HUDEP-2 (cell line): ENCODE measurements around the gene KIAA0232.
A peak's percentile ranks its signal among the peaks of the same experiment; 100 is the strongest.
"Not testable (repeated sequence)": the region's sequence is repeated elsewhere in the genome, so short reads cannot be mapped to it uniquely, and the experiment has no call there.

Experiments used
- DNase-seq, 76 experiments: peaks; one replicate each; lab custom pipeline; 2025; ENCODE audit not compliant: unreplicated experiment in 76 of 76; lab: John Stamatoyannopoulos, UW

Gene KIAA0232

DNA sequence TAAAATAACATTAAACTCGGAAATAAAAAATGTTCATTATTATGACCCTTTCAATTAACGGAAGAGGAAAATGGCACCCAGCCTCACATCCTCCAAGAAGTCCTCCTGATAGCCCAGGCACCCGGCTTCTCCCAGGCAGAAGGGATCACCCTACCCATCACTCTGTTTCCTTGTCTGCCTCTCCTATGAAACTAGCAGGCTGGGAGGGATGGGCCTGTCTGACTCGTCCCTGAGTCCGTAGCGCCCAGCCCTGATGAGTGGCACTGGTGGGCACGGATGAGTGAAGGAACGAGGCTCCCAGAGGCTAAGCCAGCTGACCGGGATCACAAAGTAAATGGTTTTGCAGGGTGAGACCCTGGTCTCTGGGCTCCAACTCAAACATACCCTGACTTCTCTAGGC is 28.6 kb upstream of the KIAA0232 start:
- DNase-seq, result no peak

- no peak for DNase-seq
Observed at GRCh38 chr4:6754481-6755087, 27.9 kb upstream of the KIAA0232 start.

DNA sequence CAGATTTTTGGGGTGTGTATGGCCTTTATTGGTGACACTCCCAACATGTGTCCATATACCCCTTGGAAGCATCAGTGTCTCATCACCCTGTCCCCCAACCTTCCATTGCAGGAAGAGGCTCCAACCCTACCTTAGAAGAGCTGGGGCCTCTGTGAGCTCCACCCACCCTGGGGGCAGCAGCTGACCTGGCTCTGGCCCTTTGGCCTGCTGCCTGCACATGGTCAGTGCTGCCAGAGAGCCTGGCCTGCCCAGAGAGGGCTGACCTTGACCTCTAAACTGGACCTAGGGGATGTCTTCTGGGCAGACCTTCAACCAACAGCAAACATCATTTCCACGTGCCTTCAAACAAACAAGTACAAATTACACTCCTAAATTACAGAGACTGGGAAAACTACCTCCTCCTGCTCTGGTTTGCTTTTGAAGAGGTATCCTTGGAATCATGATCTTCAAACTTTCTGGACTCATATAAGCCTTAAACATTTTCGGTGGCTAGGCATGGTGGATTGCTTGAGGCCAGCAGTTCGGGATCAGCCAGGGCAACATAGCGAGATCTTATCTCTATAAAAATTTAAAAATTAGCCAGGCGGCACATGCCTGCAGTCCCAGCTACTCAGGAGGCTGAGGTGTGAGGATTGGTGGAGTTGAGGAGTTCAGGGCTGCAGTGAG is 27.3 kb upstream of the KIAA0232 start:
- DNase-seq, result no peak

DNA sequence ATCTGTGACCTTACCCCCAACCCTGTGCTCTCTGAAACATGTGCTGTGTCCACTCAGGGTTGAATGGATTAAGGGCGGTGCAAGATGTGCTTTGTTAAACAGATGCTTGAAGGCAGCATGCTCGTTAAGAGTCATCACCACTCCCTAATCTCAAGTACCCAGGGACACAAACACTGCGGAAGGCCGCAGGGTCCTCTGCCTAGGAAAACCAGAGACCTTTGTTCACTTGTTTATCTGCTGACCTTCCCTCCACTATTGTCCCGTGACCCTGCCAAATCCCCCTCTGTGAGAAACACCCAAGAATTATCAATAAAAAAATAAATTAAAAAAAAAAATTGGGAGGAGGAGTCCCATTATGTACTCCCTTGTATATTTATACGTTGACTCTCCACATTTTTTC is 26.2 kb upstream of the KIAA0232 start:
- not testable (repeated sequence) for DNase-seq

GRCh38 chr4:6758728-6759127 is 23.8 kb upstream of the KIAA0232 start:
- DNase-seq, result no peak

DNA sequence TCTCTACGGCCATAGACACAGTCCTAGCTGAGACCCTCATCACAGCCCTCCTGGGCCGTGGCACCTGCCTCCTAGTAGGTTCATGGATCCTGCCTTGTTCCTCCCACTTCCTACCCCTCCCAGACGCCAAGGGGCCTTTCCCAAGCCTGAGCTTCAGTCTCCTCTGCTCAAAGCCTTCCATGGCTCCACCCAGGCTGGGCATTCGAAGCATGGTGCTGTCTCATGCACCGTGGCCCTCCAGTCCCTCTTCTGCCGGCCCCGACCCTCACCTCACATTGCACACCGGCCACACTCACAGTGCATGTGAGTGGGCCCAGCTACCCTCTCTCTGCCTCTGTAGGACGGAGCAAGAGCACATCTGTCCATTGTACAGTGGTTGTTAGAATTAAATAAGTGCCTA is 21.7 kb upstream of the KIAA0232 start:
- DNase-seq, result no peak

- DNase-seq, result peak in 3 of 76 experiments; percentile 9 to 37 (median 17)
Observed at GRCh38 chr4:6761649-6762615, 20.6 kb upstream of the KIAA0232 start.

DNA sequence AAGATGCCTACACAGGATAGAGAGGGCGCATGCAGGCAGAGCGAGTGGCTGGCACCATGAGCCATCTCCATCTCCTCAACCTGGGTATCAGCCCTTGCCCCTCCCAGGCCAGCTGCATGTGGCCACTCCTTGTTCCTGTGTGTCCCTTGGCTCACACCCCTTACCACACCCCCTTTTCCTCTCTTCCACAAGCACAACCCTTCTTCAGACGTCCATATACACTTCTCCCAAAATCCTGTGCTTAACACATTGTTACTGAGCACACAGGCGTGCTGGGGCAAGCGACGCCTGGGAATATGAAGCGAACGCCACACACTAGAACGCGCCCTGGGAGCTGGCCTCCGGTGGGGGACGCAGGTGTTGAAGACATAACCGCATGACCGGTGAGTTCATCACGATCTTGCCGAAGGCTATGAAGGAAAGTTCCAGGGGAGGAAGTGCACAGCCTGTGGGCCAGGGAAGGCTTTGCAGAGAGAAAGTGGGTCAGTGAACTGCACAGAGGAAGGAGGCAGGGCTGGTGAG is 19.1 kb upstream of the KIAA0232 start:
- no peak for DNase-seq

- no peak for DNase-seq
Observed at GRCh38 chr4:6764976-6765620, 17.4 kb upstream of the KIAA0232 start.

- DNase-seq, result no peak
Observed at GRCh38 chr4:6765703-6766102, 16.8 kb upstream of the KIAA0232 start.

DNA sequence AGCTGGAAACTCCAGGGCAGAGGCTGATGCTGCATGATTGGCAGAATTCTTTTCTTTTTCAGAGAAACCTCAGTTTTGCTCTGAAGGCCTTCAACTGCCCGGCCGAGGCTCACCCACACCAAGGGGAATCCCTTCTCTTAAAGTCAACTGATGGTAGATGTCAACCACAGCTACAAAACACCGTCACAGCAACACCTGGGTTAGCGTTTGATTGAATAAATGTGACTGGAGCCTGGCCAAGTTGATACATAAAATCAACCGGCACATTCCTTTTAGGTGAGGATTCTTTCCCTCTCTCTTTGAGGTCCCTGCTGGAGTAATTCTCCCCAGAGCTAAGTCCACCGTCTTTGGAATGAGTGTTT is 15.2 kb upstream of the KIAA0232 start:
- no peak for DNase-seq

DNA sequence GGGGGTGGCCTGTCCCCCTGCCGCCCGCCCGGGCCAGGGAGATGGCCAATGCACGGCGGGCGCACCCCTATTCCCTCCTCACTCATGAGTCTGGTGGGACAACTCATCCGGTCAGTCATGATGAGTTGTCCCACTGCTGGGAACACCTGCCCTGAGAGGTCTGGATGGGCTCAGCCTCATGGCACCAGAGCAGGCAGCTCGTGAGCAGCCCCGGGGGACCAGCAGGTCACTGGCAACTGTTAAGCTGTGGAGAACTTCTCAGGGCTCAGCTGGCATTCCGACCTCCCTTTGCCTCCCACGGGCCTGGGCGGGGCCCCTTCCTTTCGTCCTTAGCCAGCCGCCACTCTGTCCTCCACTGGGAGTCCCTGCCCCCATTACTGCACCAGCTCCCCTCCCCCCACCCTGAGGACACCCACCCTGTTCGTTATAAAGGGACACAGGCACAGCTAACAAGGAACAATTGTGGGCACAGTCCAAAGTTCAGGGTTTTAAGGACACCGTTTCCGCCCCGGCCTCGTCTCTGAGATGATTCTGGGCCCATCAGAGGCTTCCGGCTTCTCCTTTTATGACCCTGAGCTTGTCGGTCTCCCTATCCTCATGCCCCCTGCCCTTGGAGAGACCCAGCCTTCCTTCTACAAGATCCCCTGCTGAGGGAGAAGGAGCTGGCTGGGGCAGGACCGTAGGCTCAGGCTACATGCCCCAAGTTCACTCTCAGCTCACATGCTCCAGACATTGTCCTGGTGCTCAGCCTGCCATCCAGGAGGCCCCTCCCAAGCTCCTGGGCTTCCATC is 14.6 kb upstream of the KIAA0232 start:
- peak in 11 of 76 experiments; percentile 10 to 46 (median 18) for DNase-seq

GRCh38 chr4:6768539-6768905 is 14.0 kb upstream of the KIAA0232 start:
- peak in 3 of 76 experiments; percentile 11 to 23 (median 18) for DNase-seq

DNA sequence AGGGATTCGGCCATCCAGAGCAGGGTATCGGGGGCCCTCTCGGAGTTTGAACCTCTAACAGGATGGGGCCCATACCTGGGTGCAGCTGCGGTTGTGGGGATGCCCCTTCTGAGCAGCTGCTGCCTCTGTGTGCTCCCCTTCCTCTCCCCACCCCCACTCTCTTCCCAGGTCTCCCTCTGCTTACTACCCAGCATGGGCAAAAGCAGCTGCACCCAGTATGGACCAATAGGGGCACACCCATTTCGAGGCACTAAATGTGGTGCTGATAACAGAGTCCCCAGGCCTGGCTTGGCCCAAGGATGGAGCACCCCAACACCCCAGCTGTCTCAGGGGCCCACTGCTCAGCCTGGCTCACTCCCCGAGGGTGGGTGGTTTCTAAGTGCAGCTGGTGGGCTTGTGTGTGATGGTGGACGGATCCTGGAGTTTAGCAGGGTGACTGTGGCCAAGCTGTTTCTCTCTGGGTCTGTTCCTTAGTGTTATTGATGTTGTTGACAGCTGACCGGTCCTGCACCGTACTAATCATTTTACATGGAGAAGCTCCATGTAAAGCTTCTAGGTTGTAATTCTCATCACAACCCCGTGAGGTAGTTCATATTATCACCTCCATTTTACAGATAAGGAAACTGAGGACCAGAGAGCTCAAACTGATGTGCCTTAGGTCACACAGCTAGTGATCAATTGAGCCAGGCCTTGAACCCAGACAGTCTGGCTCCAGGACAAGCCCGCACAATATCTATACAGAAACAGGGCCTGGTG is 13.1 kb upstream of the KIAA0232 start:
- peak in 8 of 76 experiments; percentile 8 to 23 (median 15) for DNase-seq

GRCh38 chr4:6769989-6770420 is 12.5 kb upstream of the KIAA0232 start:
- no peak for DNase-seq

- no peak for DNase-seq
Observed at GRCh38 chr4:6770581-6771228, 11.8 kb upstream of the KIAA0232 start.

- DNase-seq, result no peak
Observed at GRCh38 chr4:6771229-6771671, 11.3 kb upstream of the KIAA0232 start.

- no peak for DNase-seq
Observed at GRCh38 chr4:6772223-6772928, 10.2 kb upstream of the KIAA0232 start.
